GM19043 (cell line): Measurements from ENCODE around the gene AMPD1.

Source experiments
- ATAC-seq: cut with Tn5 transposase; IDR thresholded peaks from one replicate; pipeline ENCODE4 v1.9.1; 2021; ENCODE audit warnings: low read depth; ENCODE audit not compliant: unreplicated experiment

Gene AMPD1

GRCh38 chr1:114648503-114648902, 46.8 kb downstream of the AMPD1 start:
- no peak for ATAC-seq

GRCh38 chr1:114641377-114641776, 54.0 kb downstream of the AMPD1 start:
- no peak for ATAC-seq

GRCh38 chr1:114638910-114639309, 56.4 kb downstream of the AMPD1 start:
- ATAC-seq: no peak

GRCh38 chr1:114632427-114632826, 62.9 kb downstream of the AMPD1 start:
- no peak for ATAC-seq

GRCh38 chr1:114627107-114627506, 68.2 kb downstream of the AMPD1 start:
- no peak for ATAC-seq

GRCh38 chr1:114623364-114623763, 72.0 kb downstream of the AMPD1 start:
- ATAC-seq: no peak
